Urothelium cell line (cell line): ENCODE results near the gene ZNF710.
"Not testable (repeated sequence)": the region's sequence is repeated elsewhere in the genome, so short reads cannot be mapped to it uniquely, and the experiment has no call there.

ENCODE experiments used
- DNase-seq: peaks from one replicate; pipeline ENCODE4 v3.0.0; 2011; ENCODE audit warnings: low spot score, mixed read lengths
- FAIRE-seq: peaks from 2 replicates; lab custom pipeline; 2011; peaks lifted over from hg19 to GRCh38; lab: Jason Lieb, UNC

The ZNF710 gene

DNA sequence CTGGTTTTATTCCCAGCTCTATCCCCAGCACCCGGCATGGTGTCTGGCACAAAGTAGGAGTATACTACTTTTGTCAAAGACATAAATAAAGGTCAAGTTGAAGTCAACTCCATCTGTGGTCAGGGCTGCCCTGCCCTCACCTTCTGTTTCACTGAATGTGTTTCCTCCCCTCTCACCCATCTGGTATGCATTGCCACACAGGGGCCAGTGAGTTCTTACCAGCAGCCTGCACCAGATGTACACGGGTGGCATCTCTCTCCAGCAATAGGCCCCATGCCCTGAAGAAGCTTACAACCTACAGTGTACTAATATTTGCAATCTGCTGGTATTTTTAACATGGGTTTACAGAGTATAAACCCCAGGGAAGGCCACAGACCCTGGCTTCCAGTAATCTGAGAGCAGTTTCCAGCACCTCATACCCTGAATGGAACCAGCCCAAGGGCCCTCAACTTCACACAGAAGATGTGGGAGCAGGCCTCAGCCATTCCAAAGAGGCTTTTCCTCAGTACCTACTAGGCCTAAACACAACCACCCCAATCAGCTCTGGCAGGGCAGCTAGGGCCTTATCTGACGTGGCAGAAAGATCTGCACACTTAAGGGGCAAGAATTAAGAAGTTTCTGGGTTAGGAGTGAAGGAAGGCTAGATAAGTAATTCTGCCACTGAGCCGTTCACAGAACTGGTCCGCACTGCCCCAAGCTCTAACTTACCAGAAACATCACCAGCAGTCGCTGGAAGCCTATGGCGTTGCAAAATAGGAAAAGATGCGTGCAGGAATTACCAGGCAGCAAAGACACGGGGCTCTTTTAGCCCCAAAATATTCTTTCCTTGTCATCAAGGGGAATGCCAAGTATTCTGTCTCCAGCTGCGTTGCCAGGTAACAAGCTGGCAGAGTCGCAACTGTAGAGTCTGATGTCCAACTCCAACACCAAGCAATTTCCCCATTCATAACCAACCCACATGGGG, 99.0 kb downstream of the ZNF710 start:
- DNase-seq (no peak), FAIRE-seq (no peak)

DNA sequence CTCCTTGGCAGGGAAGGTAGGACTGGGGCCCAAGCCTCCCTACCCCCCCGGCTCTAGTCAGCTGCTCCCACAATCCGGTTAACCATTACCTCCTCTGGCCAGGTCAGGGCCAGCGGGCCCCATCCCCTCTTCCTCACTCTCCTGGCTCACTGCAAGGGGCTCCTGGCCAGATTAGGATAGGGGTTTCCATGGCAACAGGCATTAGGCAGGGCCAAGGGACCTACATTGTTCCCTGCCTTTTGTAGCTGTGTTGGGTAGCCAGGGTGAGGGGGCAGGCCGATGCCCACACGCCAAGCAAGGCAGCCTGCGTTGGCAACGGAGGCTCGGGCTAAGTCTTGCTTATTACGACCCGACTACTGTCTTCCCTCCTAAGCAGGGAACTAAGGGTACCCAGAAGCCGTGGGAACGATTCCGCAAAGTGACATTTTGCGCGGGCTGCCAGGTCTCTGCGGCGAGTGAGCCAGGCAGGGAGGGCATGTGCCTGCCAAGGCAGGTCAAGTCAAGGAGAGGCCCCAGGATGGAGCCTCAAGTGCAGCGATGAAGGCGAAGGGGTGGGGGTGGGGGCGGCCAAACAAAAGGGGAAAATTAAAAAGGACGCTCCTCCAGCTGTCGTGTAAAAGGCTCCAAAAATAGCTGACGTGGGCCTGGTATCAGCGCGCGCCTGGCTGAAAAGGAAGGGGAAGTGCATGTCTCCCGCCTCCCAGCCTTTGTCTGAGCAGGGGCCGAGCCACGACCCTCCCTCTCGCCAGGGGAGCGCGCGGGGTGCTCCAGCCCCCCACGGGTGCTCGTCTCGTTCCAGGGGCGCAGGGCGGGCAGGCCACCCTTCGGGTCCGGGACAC, 100.2 kb downstream of the ZNF710 start:
- FAIRE-seq, result no peak

DNA sequence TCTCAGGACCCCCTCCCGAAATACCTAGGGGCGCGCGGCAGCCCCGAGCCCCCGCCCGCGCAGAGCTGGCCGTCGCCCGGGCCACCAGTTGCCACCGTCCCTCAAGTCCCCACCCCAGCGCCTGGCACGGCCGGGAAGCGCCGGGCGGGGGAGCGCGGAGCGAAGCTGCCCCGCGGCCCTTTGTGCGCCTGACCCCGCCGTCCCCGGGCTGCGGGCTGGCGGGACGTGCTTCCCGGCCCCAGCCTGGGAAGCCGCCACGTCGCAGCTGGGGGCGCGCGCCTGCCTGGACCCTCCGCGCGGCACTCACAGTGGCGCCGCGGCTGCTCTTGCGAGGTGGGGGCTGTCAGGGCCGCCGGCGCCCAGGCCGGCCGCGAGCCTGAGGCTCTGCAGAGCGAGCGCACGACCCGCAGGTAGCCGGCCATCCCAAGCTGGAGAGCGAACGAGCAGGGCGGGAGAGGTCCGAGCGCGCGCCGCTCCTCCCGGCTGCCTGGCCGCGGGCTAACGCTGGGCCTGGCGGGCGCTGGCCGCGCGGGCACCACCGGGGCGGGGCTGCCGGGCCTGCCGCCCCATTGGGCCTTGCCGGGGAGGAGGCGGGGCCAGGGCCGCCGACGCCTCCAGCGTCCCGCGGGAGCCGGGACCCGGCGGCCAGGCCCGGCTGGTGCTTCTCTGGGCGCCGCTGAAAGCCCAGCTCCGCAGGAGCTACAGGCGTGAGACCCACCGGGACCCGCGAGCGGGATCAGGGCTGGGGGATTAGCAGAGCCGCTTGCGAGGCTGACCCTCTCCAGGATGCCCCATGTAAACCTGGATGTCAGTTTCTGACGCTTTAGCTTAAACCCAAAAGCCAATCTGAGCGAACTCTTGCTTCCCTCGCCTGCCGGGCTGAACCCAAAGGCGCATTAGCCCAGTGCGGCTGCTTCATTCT, 101.1 kb downstream of the ZNF710 start, which contains the start of gene IDH2:
Gene IDH2, minus strand, starts transcription at position 500 of the 922 bp plus-strand sequence. Its CDS starts 78 bp downstream, at position 422.
- FAIRE-seq, result peak; percentile 87
- DNase-seq, result peak; percentile 97

More for the DNA sequence above, 100.2 kb downstream of the ZNF710 start:
- DNase-seq, result no peak

DNA sequence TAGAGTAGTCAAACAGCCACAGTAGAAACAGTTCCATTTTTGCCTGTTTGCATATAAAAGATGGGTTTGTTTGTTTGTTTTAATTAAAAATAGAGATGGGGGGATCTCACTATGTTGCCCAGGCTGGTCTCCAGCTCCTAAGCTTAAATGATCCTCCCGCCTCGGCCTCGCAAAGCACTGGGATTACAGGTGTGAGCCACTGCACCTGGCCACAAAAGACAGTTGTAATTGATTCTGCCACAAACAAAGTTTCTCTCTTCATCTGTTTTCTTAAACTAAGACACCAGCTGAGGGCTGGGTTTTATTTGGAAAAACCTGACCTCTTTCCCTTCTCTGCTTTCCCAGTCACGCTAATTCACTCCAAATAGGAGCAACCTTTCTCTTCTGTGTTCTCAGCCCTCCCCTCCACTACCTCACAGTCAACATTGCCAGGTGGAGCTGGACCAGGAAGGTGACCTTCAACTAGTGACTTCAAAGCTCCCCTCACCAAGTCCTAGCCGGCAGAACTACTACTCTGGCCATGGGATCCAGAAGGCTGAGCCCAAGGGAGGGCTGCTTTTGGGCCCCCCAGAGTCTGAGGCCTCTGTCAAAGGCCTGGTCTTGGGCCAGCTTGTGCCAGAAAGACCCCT, 102.7 kb downstream of the ZNF710 start:
- no peak for FAIRE-seq

DNA sequence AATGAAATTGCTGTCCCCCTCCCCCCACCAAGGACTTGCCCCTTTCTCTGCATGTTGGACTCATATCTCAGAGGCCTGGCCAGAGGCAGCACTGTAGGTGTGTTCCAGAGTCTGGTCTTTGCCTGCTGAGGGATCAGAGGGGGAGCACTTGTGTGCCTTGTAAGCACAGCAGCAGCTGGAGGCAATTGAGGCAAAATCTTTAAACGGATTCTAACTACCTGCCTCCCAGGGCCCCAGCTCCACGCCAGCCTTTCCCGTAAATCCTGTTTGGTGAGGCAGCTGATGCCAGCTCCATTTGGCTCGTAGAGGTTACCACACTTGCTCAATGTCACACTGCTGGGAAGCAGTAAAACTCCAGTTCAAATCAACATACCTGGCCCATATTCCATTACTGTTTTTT, 103.4 kb downstream of the ZNF710 start:
- DNase-seq, result no peak
- no peak for FAIRE-seq

More for the DNA sequence above, 102.7 kb downstream of the ZNF710 start:
- DNase-seq, result no peak

DNA sequence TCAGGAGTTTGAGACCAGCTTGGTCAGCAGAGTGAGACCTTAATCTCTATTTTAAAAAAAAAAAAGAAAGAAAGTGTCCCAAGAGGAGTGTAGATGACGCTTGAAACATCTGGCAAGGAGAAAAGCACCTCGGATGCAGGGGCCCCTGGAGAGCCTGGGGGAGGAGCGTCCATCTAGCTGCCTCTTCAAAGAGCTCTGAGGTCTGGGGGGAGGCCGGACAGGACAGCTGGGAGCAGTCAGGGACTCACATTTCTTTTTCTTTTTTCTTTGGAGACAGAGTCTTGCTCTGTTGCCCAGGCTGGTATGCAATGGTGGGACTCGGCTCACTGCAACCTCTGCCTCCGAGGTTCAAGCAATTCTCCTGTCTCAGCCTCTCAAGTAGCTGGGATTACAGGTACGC, 104.4 kb downstream of the ZNF710 start:
- FAIRE-seq (no peak), DNase-seq (no peak)

DNA sequence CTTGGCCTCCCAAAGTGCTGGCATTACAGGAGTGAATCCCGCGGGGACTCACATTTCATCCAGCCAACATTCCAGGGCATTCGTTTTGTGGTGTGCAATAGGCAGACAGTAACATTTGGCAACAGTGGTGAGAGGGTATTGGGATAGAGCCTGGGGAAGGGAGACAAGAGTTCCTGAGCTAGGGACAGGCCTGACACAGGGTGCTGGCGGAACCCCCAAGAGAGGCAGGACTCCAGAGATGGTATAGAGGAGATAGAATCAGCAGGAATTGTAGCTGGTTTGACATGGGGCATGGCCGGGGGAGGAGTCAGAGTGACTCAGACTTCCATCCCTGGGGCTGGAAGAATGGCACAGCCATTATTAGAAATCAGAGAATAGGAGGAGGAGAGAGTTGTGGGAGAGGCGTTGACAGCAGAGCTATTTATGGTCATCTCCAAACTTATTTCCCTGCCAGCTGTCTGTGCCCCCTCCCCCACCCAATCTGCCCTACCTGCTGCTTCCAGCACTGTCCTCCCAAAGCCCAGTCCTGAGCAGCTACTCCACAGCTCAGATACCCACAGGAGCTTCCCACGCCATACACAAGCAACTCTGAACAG, 105.5 kb downstream of the ZNF710 start:
- FAIRE-seq (no peak), DNase-seq (peak; percentile 87)

DNA sequence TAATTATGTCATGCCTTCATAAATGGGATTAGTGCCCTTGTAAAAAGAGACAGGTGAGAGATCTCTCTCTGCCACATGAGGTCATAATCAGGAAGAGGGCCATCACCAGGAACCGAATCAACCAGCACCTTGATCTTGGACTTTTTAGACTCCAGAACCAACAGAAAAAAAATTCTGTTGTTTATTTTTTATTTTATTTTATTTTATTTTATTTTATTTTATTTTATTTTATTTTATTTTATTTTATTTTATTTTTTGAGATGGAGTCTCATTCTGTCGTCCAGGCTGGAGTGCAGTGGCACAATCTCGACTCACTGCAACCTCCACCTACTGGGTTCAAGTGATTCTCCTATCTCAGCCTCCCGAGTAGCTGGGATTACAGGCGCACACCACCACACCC, 106.9 kb downstream of the ZNF710 start:
- FAIRE-seq, DNase-seq: not testable (repeated sequence)

DNA sequence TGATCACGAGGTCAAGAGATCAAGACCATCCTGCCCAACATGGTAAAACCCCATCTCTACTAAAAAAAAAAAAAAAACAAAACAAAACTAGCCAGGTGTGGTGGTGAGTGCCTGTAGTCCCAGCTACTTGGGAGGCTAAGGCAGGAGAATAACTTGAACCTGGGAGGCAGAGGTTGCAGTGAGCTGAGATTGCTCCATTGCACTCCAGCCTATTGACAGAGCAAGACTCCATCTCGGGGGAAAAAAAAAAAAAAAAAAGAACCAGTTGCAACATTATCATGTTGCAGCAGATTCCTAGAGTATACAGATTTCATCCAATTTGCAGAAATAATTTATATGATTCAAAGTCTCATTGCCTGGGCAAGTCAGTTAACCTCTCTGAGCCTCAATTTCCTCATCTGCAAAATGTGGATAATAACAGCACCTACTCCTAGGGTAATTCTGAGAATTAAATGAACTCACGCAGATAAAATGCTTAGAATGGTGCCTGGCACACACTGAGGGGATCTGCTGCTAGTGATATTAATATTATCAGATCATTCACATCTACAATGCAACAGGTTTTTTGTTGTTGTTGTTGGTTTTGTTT, 108.1 kb downstream of the ZNF710 start:
- not testable (repeated sequence) for DNase-seq, FAIRE-seq

DNA sequence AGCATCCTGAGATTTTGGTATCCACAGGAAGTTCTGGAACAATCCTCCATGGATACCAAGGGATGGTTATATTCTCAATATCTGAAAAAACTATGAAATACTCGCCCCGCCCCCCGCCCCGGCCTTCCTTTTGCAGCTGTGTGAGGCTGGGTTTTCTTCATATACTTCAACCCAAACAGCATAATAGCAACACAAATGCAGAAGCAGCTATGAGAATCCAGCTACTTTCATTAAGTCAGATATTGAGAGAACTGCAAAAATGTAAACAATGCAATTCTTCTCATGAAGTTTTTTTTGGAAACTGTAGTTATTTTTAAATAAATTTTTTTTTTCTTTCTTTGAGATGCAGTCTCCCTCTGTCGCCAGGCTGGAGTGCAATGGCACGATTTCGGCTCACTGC, 112.0 kb downstream of the ZNF710 start:
- DNase-seq (no peak), FAIRE-seq (no peak)

DNA sequence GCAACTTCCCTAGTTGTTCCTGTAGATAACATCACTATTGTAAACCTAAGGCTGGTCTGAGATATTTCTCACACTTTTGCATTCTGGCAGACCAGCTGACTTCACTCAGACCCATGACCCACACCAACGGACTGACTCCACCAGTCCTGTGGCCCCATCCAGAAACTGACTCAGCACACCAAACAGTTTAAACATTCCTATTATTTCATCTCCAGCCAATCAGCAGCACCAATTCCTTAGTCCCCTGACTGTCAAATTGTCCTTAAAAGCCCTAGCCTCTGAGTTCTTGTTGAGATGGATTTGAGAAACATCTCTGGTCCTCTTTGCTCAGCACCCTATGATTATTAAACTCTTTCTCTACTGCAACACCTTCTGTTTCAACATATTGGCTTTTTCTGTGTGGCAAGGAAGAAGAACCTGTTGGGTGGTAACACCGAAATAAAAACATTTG, 113.4 kb downstream of the ZNF710 start:
- no peak for DNase-seq
- FAIRE-seq, result no peak

DNA sequence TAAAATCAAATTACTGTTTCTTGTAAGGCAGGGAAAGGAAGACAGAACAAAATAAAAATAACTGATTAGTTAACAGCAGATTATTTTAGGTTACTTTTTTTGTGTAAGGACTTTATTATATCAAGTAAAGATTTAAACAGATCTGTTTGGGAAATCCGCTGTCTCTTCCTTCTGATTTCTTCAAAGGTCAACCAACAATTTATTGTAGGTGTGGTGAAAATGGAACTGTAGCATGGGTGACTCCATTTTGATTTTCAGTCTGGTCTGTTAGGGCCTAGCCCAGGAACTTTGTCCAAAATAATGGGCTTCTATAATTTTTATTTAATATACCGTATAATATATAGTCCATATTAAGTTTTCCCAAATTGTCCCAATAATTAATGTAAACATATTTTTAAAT, 114.7 kb downstream of the ZNF710 start:
- DNase-seq (no peak), FAIRE-seq (no peak)

DNA sequence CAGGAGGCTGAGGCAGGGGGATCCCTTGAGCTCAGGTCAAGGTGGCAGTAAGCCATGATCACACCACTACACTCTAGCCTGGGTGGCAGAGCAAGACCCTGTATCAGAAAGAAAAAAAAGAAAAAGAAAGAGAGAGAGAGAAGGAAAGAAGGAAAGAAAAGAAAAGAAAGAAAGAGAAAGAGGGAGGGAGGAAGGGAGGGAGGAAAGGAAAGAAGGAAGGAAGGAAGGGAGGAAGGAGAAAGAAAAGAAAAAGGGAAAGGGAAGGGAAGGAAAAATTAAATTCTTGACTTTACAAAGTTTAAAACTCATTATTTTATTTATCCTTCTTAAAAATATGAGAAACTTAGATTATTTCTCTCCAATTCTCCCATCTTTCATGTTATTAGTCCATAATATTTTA, 118.2 kb downstream of the ZNF710 start:
- FAIRE-seq (no peak), DNase-seq (no peak)

DNA sequence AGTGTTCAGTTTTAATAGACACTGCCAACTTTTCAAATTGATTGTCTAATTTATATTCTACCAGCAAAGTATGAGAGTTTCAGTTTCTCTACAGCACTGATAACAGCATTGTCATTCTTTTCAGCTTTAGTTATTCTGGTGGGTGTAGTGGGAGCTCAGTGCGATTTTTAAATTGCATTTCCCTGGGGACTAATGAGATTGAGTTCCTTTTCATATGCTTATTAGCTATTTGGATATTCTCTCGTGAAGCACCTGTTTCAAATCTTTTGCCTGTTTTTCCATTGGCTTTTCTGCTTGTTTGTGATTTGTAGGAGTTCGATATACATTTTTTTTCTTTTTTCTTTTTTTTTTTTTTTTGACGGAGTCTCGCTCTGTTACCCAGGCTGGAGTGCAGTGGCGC, 120.0 kb downstream of the ZNF710 start:
- DNase-seq (no peak), FAIRE-seq (no peak)

DNA sequence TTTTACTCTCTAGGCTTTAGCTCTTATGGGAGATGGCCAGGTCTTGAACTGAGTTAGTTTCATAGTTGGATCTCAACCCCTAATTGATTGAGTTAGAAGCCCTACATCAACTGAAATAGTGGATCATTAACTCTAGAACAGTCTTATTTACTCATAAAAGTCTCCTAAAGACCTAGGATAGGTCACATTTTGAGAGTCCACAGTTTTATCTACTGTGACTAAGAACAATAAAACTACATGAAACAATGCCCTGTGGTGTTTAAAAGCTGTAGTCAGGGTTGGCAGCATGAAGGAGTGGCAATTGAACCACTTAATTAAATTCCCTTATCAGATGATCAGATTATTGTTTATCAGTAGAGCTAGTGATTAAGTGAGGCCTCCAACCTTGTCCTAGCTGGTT, 123.4 kb downstream of the ZNF710 start:
- DNase-seq, result no peak
- no peak for FAIRE-seq

DNA sequence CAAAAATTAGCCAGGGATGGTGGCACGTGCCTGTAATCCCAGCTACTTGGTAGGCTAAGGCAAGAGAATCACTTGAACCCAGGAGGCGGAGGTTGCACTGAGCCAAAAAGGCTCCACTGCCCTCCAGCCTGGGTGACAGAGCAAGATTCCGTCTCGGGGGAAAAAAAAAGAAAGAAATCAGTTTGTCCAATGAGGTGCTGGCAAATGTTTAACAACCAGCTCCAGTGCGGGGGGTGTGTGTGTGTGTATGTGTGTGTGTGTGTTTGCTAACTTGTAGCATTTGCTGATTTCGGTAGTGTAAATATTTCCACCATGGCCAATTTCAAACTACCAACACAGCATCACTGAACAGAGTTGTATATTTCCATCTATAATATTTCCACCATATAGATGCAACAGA, 124.9 kb downstream of the ZNF710 start:
- no peak for DNase-seq
- FAIRE-seq, result no peak

DNA sequence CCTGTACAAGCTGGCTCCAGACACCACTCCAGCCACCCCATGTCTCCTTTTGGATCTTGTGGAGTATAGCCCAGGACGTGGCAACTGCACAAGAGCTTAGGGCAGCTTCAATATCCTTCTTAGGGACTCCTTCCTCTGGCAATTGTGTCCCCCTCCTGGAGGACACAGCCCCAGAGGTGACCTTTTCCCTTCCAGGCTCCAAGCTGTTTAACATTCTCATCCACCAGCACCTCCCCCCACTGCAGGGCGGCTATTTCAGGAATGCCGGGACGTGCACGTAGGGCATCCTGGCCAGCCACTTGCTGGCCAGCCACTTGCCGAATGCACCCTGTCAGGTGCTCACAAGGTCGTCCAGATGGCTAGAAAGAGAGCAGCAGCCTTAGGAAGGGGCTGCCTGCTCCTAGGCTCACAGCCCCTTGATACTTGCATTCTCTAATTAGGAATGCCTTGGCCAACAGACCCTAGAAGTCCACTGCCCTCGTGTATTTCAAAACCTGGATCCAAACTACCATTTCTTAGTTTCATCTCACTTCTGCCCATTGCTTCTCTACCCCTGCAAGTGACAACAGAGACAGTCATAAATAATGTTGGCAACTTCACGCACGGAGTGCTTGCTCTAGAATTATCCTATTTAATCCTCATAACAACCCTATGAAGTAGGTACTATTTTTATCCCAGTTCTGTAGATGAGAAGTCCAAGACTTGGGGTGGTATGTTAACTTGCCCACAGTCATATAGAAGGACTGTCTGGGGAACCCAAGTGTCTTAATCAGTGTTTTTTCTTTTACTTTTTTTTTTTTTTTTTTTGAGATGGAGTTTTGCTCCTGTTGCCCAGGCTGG, 125.7 kb downstream of the ZNF710 start:
- FAIRE-seq (no peak), DNase-seq (peak; percentile 42)

DNA sequence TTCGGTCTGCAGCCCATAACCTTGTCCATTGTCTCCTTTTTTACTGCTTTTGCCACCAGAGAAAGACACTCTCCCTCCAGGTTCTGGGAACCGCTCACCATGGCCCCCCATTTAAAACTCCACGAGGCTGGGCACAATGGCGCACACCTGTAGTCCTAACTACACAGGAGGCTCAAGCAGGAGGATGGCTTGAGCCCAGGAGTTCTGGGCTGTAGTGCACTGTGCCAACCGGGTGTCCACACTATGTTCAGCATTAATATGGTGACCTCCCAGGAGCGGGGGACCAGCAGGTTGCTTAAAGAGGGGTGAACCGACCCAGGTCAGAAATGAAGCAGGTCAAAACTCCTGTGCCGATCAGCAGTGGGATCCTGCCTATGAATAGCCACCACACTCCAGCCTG, 129.2 kb downstream of the ZNF710 start:
- FAIRE-seq, result no peak
- no peak for DNase-seq
